HG02623 (cell line): ENCODE results near the gene ABCD3.
"Not testable (repeated sequence)": the region's sequence is repeated elsewhere in the genome, so short reads cannot be mapped to it uniquely, and the experiment has no call there.

ENCODE experiments used
- ATAC-seq: cut with Tn5 transposase; IDR thresholded peaks from one replicate; pipeline ENCODE4 v1.9.1; 2021; ENCODE audit warnings: moderate library complexity; ENCODE audit not compliant: unreplicated experiment

The ABCD3 gene

DNA sequence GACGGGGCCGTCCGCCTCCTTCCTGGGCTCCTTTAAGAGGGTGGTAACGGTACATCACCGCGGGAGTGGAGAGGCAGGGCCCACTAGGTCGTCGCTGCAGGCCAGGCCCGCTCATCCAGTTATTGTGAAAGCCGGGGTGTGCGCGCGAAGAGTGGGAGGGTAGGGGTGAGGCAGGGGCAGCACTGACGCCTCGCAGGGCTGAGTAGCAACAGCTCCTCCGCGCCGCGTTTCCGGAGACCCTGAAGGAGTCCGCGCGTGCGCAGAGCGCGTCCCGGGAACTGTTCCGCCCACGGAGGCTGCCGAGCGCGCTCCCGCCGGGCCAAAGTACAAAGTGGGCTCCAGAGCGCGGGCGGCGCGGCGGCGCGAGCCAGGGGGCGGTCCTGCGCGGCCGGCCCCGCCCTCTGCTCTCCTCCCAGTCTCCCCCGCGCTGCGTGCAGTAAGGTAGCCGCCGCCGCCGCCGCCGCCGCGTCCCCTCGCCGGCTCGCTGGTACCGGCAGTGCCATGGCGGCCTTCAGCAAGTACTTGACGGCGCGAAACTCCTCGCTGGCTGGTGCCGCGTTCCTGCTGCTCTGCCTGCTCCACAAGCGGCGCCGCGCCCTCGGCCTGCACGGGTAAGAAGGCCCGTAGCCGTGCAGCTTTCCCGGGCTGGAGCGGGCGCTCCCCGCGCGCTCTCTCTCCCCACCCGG lies at the start of gene ABCD3:
TSS of gene ABCD3 (plus strand) at position 412 of the 686 bp plus-strand sequence. CDS start at position 502, 90 bp downstream.
- ATAC-seq, result peak; percentile 93

- not testable (repeated sequence) for ATAC-seq
Measured at GRCh38 chr1:94372771-94373170, 45.4 kb upstream of the ABCD3 start.

DNA sequence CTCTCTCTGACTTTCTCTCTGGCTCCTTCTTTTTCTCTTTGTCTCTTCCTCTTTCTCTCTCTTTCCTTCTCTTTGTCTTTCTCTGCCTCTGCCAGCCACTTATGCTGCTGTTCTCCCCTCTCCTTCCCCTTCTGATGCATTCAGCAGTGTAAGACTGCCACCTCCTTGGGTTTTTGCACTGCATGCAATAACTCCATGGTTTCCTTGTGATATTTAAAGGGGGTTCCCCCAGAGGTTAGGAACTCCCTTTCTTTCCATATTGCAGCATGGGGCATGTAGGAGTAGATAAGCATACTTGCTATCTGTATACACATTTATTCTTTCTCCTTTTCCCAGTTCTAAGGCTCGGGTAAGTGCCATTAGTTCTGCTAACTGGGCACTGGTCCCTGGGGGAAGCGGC lies 44.9 kb upstream of the ABCD3 start:
- not testable (repeated sequence) for ATAC-seq

- ATAC-seq, result not testable (repeated sequence)
Measured at GRCh38 chr1:94375666-94376065, 42.5 kb upstream of the ABCD3 start.

DNA sequence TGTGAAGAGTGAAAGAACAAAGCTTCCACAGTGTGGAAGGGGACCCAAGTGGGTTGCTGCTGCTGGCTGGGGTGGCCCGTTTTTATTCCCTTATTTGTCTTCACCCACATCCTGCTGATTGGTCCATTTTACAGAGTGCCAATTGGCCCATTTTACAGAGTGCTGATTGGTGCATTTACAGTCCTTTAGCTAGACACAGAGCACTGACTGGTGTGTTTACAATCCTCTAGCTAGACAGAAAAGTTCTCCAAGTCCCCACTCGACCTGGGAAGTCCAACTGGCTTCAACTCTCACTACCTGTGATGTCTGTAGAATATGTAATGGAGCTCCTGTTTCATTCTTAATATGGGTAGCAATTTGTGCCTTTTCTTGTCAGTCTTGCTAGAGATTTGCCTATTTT lies 39.7 kb upstream of the ABCD3 start:
- not testable (repeated sequence) for ATAC-seq

DNA sequence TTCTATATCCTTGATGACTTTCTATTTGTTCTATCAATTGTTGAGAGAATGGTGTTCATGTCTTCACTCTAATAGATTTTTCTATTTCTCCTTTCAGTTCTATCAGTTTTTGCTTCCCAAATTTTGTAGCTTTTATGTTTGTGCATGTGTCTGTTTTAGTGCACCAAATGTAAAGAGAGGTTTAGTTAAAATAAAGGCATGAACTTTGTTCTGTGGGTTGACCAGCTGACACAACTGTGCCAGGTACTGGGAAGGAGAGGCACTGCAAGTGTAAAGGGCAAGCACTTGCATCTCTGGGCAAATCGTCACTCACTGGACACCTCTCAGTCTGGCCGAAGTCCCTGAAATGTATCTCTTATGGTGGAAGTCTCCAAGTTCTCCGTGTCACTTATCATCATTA lies 38.6 kb upstream of the ABCD3 start:
- no peak for ATAC-seq

DNA sequence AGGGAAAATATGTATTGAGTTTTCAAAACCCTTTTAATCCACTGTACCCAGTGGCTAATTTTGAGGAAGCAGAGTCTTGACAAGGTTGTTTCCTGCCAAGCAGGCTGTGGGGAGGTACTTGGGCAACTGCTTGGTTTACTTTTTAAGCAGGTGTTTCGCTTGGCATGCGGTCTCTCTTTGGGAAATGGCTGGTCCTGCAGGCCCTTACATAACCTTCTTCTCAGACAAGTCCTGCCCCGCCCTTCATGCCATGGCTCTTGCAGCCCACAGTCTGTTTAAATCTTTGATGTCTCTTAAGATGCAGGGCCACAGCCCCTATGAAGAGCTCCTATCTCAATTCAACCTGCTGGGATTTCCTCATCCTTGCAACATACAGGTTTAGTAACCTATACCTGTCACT lies 36.0 kb upstream of the ABCD3 start:
- no peak for ATAC-seq

- no peak for ATAC-seq
Measured at GRCh38 chr1:94383966-94384408, 34.2 kb upstream of the ABCD3 start.

DNA sequence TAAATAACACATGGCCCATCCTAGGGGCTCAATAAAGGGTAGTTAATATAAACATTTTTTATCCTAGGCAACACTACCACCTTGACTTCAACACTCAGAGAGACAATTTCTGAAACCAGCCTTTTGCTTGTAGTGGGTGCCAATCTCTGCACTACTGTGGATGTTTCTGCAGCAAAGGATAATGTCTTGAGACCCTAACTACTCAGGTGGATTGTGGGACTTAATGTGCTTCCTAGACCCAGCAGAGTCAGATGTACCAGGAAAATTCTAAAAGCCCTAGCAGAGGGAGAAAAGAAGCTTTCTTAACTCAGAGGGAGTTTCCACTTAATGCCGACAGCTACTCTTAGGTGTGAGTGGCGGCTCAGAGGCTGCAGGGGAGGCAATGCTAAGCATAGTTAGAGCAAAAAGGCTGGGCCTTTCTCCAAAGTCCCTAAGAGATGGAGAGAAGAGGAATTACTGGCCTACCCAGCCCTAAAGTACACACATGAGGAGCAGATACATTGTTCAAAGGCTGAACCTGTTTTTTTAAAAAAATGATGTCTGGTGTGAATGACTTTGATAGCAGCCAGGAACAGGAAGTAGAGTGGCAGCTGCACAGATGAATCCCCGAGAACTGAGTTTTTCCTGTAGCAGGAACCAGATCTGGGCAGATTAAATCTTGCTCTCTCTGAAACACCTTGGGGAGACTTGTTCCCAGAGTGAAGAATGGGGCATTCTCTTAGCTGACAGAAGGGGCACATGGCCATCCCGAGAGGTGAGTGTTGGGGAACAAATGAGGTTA lies 33.5 kb upstream of the ABCD3 start:
- no peak for ATAC-seq

DNA sequence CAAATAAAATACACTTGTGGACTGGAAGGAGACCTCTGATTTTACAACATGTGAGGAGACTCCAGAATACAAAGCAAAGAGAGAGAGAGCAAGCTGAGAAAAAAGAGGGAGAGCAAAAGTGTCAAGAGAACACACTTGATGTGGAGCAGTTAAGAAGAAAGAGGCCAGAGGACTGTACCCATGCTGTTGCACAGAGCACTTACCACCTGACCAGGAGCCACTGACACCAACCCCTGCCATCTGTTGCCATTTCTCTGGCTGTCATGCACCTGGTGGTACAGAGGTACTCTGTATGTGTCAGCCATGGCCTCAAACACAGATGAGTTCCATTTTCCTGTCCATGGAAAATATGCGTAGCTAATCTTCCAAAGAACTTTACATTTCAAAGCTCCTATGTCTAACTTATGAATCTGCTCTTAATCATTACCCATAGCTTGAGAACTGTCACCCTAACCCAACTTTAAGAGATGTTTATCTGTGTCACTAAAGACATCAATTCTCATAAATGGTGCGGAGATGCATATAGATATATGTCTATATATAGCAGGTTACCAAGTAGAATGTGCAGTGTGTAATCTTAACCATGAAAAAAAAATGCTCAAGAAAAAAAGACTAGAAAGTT lies 32.8 kb upstream of the ABCD3 start:
- no peak for ATAC-seq

- ATAC-seq, result no peak
Measured at GRCh38 chr1:94389298-94389697, 28.9 kb upstream of the ABCD3 start.

DNA sequence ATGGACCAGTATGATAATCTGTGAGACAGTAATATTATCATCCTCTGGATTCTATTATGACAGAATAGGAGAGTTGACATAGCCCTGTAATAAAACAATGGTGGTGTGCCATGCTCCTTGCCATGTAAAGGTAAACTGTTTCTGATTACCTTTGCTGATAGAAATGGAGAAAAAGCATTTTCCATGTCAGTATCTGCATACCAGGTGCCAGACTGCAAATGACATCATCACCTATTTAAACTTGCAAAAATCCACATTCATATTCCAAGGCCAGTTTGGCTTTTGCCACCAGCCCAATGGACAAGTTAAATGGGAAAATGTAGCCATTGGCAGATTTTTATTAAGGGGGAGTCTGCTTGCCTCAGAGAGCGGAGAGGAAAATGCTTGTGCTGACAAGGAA lies 23.9 kb upstream of the ABCD3 start:
- ATAC-seq, result no peak

DNA sequence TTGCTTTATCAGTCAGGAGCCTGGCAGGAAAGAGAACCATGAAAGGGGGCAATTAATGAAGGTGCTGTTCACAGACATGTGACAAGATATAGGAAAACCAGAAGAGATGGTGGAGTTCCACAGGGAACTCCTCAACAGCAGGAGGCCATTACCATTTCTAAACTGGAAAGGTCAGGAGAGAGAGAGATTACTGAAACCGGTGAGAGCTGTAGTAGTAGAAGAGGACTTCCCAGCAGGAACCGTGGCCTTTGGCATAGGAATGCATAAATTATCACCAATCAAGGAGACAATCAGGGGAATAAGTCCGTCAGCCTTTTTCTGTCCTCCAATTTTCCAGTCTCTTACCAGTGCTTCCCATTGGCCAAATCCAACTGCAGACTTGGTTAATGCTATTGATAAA lies 23.0 kb upstream of the ABCD3 start:
- no peak for ATAC-seq

GRCh38 chr1:94395748-94396309 lies 22.4 kb upstream of the ABCD3 start:
- ATAC-seq, result no peak

DNA sequence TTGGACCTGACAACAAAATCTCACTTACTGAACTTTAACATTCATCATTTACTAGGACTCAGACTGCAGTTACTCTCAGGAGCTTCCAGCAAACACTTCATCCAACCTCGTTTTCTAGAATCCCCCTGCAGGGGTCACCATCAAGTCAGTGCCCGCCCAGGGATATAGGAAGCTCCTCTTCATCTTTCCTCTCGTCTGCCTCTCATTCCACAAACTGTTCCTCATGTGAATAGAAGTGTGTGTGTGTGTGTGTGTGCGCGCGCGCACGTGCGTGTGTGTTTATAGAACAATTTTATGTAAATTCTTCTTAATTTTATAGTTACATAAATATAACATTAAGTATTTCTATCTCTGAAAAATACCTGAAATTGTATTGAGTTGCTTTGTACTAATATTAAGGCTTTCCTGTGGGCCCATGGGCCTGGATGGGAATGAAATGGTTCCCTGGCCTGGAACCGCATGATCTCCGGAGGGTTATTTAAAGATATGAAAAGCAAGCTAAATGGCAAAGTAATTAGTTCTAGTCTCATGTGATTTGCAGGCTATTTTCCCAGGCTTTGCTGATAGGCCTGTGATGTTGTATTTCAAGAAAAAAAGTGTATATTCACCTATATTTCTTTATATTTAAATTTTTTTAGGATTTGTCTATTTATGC lies 21.7 kb upstream of the ABCD3 start:
- ATAC-seq, result no peak

- ATAC-seq, result no peak
Measured at GRCh38 chr1:94398356-94398755, 19.8 kb upstream of the ABCD3 start.

GRCh38 chr1:94399453-94399852 lies 18.7 kb upstream of the ABCD3 start:
- ATAC-seq, result no peak

DNA sequence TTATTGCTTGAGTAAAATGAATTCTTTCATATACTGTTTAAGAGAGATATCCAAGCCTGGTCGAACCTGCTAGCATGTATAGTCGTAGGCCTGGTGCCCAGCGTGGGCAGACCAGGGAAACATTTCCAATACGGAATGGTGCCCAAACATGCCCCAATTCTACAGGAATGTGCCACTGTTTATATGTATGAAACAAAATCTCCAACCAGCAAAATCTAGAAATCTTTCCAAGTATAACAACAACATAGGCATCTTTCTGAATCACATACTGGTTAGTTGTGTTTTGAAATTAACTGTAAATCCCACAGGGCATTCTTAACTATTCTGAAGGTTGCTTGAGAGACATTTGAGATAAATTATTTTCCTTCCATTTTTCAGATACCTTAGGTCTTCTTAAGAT lies 17.0 kb upstream of the ABCD3 start:
- ATAC-seq, result no peak

DNA sequence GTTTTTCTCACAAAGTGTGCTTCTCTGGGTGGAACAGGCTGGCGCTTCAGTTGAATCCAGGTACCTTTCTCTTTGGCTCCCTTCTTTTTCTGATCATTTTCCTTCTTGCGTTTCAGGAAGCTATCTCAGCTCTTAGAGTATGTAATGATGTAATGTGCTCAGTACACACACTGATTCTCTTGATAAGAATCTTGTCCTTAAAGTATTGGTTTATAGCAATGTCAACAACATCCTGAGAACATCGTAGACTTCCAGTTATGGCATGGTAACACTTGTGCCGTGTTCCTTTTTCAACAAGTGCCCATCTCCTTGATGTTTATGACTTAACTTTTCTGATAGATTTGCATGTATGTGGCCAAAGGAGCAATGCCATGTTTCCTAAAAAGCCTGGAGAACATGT lies 11.7 kb upstream of the ABCD3 start:
- no peak for ATAC-seq

DNA sequence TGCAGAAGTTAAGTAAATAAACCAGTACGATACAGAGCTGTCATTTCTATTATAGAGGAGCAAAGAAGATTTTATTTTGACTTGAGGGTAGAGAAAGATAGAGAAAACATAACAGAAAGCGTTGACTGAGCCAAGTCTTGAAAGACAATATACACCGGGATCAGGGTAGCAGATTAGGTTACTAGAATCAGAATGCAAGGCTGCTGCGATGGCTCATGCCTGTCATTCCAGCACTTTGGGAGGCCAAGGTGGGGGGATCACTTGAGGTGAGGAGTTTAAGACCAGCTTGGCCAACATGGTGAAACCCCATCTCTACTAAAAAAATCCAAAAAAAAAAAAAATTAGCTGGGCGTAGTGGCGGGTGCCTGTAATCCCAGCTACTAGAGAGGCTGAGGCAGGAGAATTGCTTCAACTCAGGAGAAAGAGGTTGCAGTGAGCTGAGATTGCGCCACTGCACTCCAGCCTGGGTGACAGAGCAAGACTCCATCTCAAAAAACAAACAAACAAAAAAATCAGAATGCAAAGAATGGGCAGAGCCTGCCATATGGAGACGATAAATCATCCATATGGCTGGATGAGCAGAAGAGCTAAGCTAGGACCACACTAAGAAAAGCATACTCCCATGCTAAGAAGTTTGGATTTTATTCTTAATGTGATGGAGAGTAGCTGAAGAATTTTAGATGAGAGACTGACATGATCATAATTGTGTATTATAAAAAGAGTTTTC lies 9.9 kb upstream of the ABCD3 start:
- no peak for ATAC-seq
